Measurements from ENCODE around the gene SLC25A45.

Gene SLC25A45

DNA sequence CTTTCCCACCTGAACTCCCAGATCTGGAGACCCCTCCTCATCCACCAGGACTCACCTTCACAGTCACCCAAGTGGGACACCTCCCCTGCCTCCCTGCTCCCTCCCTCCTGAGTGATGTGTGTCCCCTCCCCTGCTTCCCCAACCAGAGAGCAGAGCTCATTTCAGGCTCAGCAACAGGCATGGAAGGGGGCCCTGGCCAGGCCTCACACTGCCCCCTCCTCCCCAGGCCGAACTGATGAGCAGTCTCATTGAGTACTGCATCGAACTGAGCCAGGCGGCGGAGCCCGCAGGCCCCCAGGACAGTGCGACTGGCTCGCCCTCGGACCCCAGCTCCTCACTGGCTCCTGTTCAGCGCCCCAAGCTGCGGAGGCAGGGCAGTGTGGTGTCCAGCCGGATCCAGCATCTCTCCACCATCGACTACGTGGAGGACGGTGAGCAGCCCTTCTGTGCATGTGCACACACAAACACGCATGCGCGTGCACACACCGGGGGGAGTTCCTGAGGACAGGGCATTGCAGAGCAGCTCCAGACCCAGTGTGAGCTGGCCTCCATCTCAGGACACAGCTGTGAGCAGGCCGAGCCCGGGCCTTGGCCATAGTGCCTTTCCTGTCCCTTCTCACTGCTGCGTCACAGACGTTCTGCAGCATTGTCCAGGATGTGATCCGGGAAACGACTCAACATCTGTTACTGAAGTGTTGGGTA lies 22.3 kb upstream of the SLC25A45 start:
- no peak for TF ChIP-seq EZH2phosphoT487 (IDR thresholded peaks at IDR 0.05; ENCODE audit: borderline replicate concordance)
- TF ChIP-seq, protein P1, sequence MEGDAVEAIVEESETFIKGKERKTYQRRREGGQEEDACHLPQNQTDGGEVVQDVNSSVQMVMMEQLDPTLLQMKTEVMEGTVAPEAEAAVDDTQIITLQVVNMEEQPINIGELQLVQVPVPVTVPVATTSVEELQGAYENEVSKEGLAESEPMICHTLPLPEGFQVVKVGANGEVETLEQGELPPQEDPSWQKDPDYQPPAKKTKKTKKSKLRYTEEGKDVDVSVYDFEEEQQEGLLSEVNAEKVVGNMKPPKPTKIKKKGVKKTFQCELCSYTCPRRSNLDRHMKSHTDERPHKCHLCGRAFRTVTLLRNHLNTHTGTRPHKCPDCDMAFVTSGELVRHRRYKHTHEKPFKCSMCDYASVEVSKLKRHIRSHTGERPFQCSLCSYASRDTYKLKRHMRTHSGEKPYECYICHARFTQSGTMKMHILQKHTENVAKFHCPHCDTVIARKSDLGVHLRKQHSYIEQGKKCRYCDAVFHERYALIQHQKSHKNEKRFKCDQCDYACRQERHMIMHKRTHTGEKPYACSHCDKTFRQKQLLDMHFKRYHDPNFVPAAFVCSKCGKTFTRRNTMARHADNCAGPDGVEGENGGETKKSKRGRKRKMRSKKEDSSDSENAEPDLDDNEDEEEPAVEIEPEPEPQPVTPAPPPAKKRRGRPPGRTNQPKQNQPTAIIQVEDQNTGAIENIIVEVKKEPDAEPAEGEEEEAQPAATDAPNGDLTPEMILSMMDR (conservative IDR thresholded peaks at IDR 0.05; ENCODE audit: low read length): no peak
- no peaks in the 10 kb centered on the region for H3K4me1 ChIP-seq (ENCODE audit: insufficient read depth, low read length, poor library complexity, severe bottlenecking)
- no peak overlapping the region for H3K4me3 ChIP-seq (ENCODE audit: low read length, poor library complexity, severe bottlenecking)
- no peaks in the 10 kb centered on the region for H3K27me3 ChIP-seq (ENCODE audit: insufficient read depth, low read length, poor library complexity, severe bottlenecking)
- H3K79me2 ChIP-seq (ENCODE audit: insufficient read depth, low read length): no peaks in the 10 kb centered on the region
- no peak overlapping the region for H2AFZ ChIP-seq (ENCODE audit: low read length)
- H3K9me3 ChIP-seq (ENCODE audit: insufficient read depth, low read depth, low read length): no peaks in the 10 kb centered on the region
- H3K9me2 ChIP-seq (replicated peaks; ENCODE audit: low read depth, low read length): no peaks in the 10 kb centered on the region
- H3K36me3 ChIP-seq (ENCODE audit: insufficient read depth, low read length): peaks cover 45% of the 10 kb centered on the region; the same call in 1 of the 2 replicates
- H3K9ac ChIP-seq (ENCODE audit: low read depth, low read length, poor library complexity, severe bottlenecking): no peak overlapping the region
- H4K20me1 ChIP-seq (ENCODE audit: insufficient read depth, low read length, poor library complexity, severe bottlenecking): peaks cover 2% of the 10 kb centered on the region
- H3K4me2 ChIP-seq (ENCODE audit: low read depth, low read length, poor library complexity, severe bottlenecking): no peak overlapping the region
- H3F3A ChIP-seq (ENCODE audit: low read depth): no peaks in the 10 kb centered on the region

DNA sequence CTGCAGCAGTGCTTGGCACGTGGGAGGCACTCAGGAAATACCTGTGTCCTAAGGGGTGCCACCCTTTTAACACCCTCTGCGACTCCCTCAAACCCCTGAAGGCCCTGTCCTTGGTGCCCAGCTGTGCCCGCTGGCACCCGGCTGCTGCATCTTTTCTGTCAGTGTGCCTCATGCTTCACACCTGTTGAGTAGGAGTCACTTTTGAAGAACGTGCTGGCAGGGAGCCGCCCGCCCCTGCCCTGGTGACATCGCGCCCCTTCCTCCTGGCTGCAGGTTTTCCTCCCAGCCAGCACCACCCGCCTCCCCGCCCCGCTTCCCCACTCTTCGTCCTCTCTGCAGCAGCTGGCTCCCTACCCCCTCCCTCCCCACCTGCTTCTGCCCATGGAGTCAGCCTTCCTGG lies 21.8 kb upstream of the SLC25A45 start:
- Histone ChIP-seq H3F3A (ENCODE audit: low read depth) (no peaks in the 10 kb centered on the region), H3K4me2 (ENCODE audit: low read depth, low read length, poor library complexity, severe bottlenecking) (no peak overlapping the region), H2AFZ (ENCODE audit: low read length) (no peak overlapping the region), H3K9me2 (replicated peaks; ENCODE audit: low read depth, low read length) (no peaks in the 10 kb centered on the region), H3K9ac (ENCODE audit: low read depth, low read length, poor library complexity, severe bottlenecking) (no peak overlapping the region), H3K4me1 (ENCODE audit: insufficient read depth, low read length, poor library complexity, severe bottlenecking) (no peaks in the 10 kb centered on the region), H3K9me3 (ENCODE audit: insufficient read depth, low read depth, low read length) (no peaks in the 10 kb centered on the region), H4K20me1 (ENCODE audit: insufficient read depth, low read length, poor library complexity, severe bottlenecking) (peaks cover 2% of the 10 kb centered on the region), H3K4me3 (ENCODE audit: low read length, poor library complexity, severe bottlenecking) (no peak overlapping the region), H3K36me3 (ENCODE audit: insufficient read depth, low read length) (peaks cover 45% of the 10 kb centered on the region; the same call in 1 of the 2 replicates), H3K27me3 (ENCODE audit: insufficient read depth, low read length, poor library complexity, severe bottlenecking) (no peaks in the 10 kb centered on the region), H3K79me2 (ENCODE audit: insufficient read depth, low read length) (no peaks in the 10 kb centered on the region)
- TF ChIP-seq, protein P1 (conservative IDR thresholded peaks at IDR 0.05; ENCODE audit: low read length): no peak
- no peak for TF ChIP-seq EZH2phosphoT487 (IDR thresholded peaks at IDR 0.05; ENCODE audit: borderline replicate concordance)

- H3K79me2 ChIP-seq (ENCODE audit: insufficient read depth, low read length): no peaks in the 10 kb centered on the region
- no peaks in the 10 kb centered on the region for H3K9me2 ChIP-seq (replicated peaks; ENCODE audit: low read depth, low read length)
- H3K4me3 ChIP-seq (ENCODE audit: low read length, poor library complexity, severe bottlenecking): no peak overlapping the region
- no peaks in the 10 kb centered on the region for H3F3A ChIP-seq (ENCODE audit: low read depth)
- no peak for TF ChIP-seq EZH2phosphoT487 (IDR thresholded peaks at IDR 0.05; ENCODE audit: borderline replicate concordance)
- TF ChIP-seq, protein P1 (conservative IDR thresholded peaks at IDR 0.05; ENCODE audit: low read length): no peak
- peaks cover 40% of the 10 kb centered on the region; the same call in 1 of the 2 replicates for H3K36me3 ChIP-seq (ENCODE audit: insufficient read depth, low read length)
- peaks cover 2% of the 10 kb centered on the region for H4K20me1 ChIP-seq (ENCODE audit: insufficient read depth, low read length, poor library complexity, severe bottlenecking)
- H3K4me2 ChIP-seq (ENCODE audit: low read depth, low read length, poor library complexity, severe bottlenecking): no peak overlapping the region
- no peaks in the 10 kb centered on the region for H3K27me3 ChIP-seq (ENCODE audit: insufficient read depth, low read length, poor library complexity, severe bottlenecking)
- no peak overlapping the region for H3K9ac ChIP-seq (ENCODE audit: low read depth, low read length, poor library complexity, severe bottlenecking)
- no peaks in the 10 kb centered on the region for H3K4me1 ChIP-seq (ENCODE audit: insufficient read depth, low read length, poor library complexity, severe bottlenecking)
- no peak overlapping the region for H2AFZ ChIP-seq (ENCODE audit: low read length)
- H3K9me3 ChIP-seq (ENCODE audit: insufficient read depth, low read depth, low read length): no peaks in the 10 kb centered on the region
Measured at GRCh38 chr11:65403607-65404121, 21.2 kb upstream of the SLC25A45 start.
